Activated B cell treated with CpG ODN at 0.5 μM for 24 hours (primary cell): ENCODE data around the gene SIGLEC9. TPM values are rescaled to one million over a fixed set of nuclear protein-coding genes. Genes with fewer than 3 reads are reported as not detected.

Source experiments
- ATAC-seq: fragments of 200-7000 bp; cut with Tn5 transposase; one replicate; pipeline ENCODE4 v1.10.0; 2021; ENCODE audit warnings: low read depth, mild to moderate bottlenecking, moderate library complexity
- CTCF ChIA-PET: fragments of 350-600 bp; sonication (Branson Sonifier 250); formaldehyde crosslinking; loops from one replicate; lab custom pipeline; 2021; ENCODE audit warnings: antibody characterized with exemption; lab: Charles Lee
- POLR2A ChIA-PET: fragments of 350-600 bp; sonication (Branson Sonifier 250); formaldehyde crosslinking; loops from one replicate; lab custom pipeline; 2021; ENCODE audit warnings: antibody characterized with exemption; lab: Charles Lee
- DNase-seq: peaks from one replicate; pipeline ENCODE4 v3.0.0; 2022
- H3K27ac Mint-ChIP-seq: one replicate; pipeline ENCODE4 v1.8.0; 2020; ENCODE audit warnings: mixed read lengths
- H3K27me3 Mint-ChIP-seq: one replicate; pipeline ENCODE4 v1.8.0; 2021; ENCODE audit warnings: mixed read lengths
- H3K36me3 Mint-ChIP-seq: one replicate; pipeline ENCODE4 v1.8.0; 2021; ENCODE audit warnings: low read depth, mixed read lengths
- H3K4me1 Mint-ChIP-seq: one replicate; pipeline ENCODE4 v1.8.0; 2021; ENCODE audit warnings: mixed read lengths
- H3K4me3 Mint-ChIP-seq: one replicate; pipeline ENCODE4 v1.8.0; 2020; ENCODE audit warnings: mild to moderate bottlenecking, mixed read lengths
- H3K9me3 Mint-ChIP-seq: one replicate; pipeline ENCODE4 v1.8.0; 2020; ENCODE audit warnings: mixed read lengths
- CTCF ChIP-seq: fragments of 200-600 bp; IDR thresholded peaks from one replicate; pipeline ENCODE4 v1.8.0; 2022; ENCODE audit warnings: antibody characterized with exemption, mild to moderate bottlenecking
- intact Hi-C: fragments of 100-400 bp; cut with micrococcal nuclease; formaldehyde crosslinking; loops from one replicate; pipeline ENCODE4 v1.15.1; 2024
- total RNA-seq: library from RNA; stranded (reverse); gene quantifications from 2 replicates; pipeline ENCODE4 v1.2.3, GENCODE V29; 2022

The SIGLEC9 gene
- total RNA-seq, 1 donor from 2014 or later, result 0.29 TPM

- CTCF ChIA-PET, result no interaction called here
- intact Hi-C loops, result loop anchor here (2.0 kb wide), 1 partner anchor 501 kb away; no protein-coding TSS in a partner anchor
- peaks cover 18% of the 10 kb centered on the region for H3K27me3 Mint-ChIP-seq
- no peak overlapping the region for H3K27ac Mint-ChIP-seq
- no peaks in the 10 kb centered on the region for H3K36me3 Mint-ChIP-seq
- H3K4me1 Mint-ChIP-seq, result no peaks in the 10 kb centered on the region
- ATAC-seq, result no peak
- H3K9me3 Mint-ChIP-seq, result no peaks in the 10 kb centered on the region
- no peak for DNase-seq
- no peak for TF ChIP-seq CTCF
- H3K4me3 Mint-ChIP-seq, result no peak overlapping the region
- POLR2A ChIA-PET, result no interaction called here
Observed at GRCh38 chr19:51159656-51160055, 35.0 kb downstream of the SIGLEC9 start.

GRCh38 chr19:51161266-51161665 is 36.6 kb downstream of the SIGLEC9 start:
- DNase-seq (no peak), ATAC-seq (no peak)
- Mint-ChIP-seq H3K36me3 (no peaks in the 10 kb centered on the region), H3K4me1 (no peaks in the 10 kb centered on the region), H3K27ac (no peak overlapping the region), H3K4me3 (no peak overlapping the region), H3K27me3 (peaks cover 13% of the 10 kb centered on the region), H3K9me3 (no peaks in the 10 kb centered on the region)
- CTCF ChIA-PET, result no interaction called here
- no peak for TF ChIP-seq CTCF
- intact Hi-C loops, result no loop called here
- POLR2A ChIA-PET, result no interaction called here

- Mint-ChIP-seq H3K27ac (no peak overlapping the region), H3K27me3 (peaks cover 20% of the 10 kb centered on the region), H3K9me3 (no peaks in the 10 kb centered on the region), H3K4me3 (no peak overlapping the region), H3K4me1 (no peaks in the 10 kb centered on the region), H3K36me3 (no peaks in the 10 kb centered on the region)
- POLR2A ChIA-PET, result no interaction called here
- ATAC-seq, result no peak
- DNase-seq, result no peak
- intact Hi-C loops, result no loop called here
- CTCF ChIA-PET, result no interaction called here
- TF ChIP-seq CTCF, result no peak
Observed at GRCh38 chr19:51161867-51162496, 37.3 kb downstream of the SIGLEC9 start.

GRCh38 chr19:51163257-51163656 is 38.6 kb downstream of the SIGLEC9 start:
- Mint-ChIP-seq H3K4me3 (no peak overlapping the region), H3K27me3 (peaks cover 23% of the 10 kb centered on the region), H3K9me3 (no peaks in the 10 kb centered on the region), H3K36me3 (no peaks in the 10 kb centered on the region), H3K4me1 (no peaks in the 10 kb centered on the region), H3K27ac (no peak overlapping the region)
- ChIA-PET CTCF (no interaction called here), POLR2A (no interaction called here)
- no peak for TF ChIP-seq CTCF
- DNase-seq (no peak), ATAC-seq (no peak)
- intact Hi-C loops, result no loop called here

- H3K27ac Mint-ChIP-seq, result no peak overlapping the region
- no peaks in the 10 kb centered on the region for H3K36me3 Mint-ChIP-seq
- no peak overlapping the region for H3K4me3 Mint-ChIP-seq
- POLR2A ChIA-PET, result no interaction called here
- no peaks in the 10 kb centered on the region for H3K4me1 Mint-ChIP-seq
- CTCF ChIA-PET, result no interaction called here
- DNase-seq, result no peak
- H3K9me3 Mint-ChIP-seq, result no peaks in the 10 kb centered on the region
- H3K27me3 Mint-ChIP-seq, result peaks cover 19% of the 10 kb centered on the region
- no peak for TF ChIP-seq CTCF
- ATAC-seq, result no peak
- intact Hi-C loops, result no loop called here
Observed at GRCh38 chr19:51164215-51164614, 39.5 kb downstream of the SIGLEC9 start.
